SK-N-SH treated with all-trans-retinoic acid at 6 μM for 48 hours (cell line): ENCODE data around the gene FOXO3.

Experiments
- ATAC-seq: fragments of 200-7000 bp; cut with Tn5 transposase; 3 replicates; pipeline ENCODE4 v1.9.1; 2020; ENCODE audit warnings: mild to moderate bottlenecking, moderate library complexity
- BACH2 ChIP-seq: fragments of 250-450 bp; sonication (Bioruptor Pico); IDR thresholded peaks from 2 replicates; pipeline ENCODE4 v1.9.0; 2021; ENCODE audit warnings: mild to moderate bottlenecking, borderline replicate concordance
- CSDC2 ChIP-seq: fragments of 250-450 bp; sonication (Bioruptor Pico); IDR thresholded peaks from 2 replicates; pipeline ENCODE4 v1.5.0; 2020; ENCODE audit warnings: mild to moderate bottlenecking, moderate library complexity
- ESRRG ChIP-seq: fragments of 250-450 bp; sonication (Bioruptor Pico); IDR thresholded peaks from 2 replicates; pipeline ENCODE4 v1.6.1; 2021; ENCODE audit warnings: mild to moderate bottlenecking
- GLIS3 ChIP-seq: fragments of 250-450 bp; sonication (Bioruptor Pico); IDR thresholded peaks from 2 replicates; pipeline ENCODE4 v1.5.0; 2020; ENCODE audit warnings: mild to moderate bottlenecking, moderate library complexity
- ISL1 ChIP-seq: fragments of 250-450 bp; sonication (Bioruptor Pico); IDR thresholded peaks from 2 replicates; pipeline ENCODE4 v2.1.2; 2022; ENCODE audit warnings: mild to moderate bottlenecking, moderate library complexity
- OSR1 ChIP-seq: fragments of 250-450 bp; sonication (Bioruptor Pico); IDR thresholded peaks from 2 replicates; pipeline ENCODE4 v1.8.0; 2022; ENCODE audit warnings: moderate library complexity, mild to moderate bottlenecking, inconsistent platforms
- PPARA ChIP-seq: fragments of 250-450 bp; sonication (Bioruptor Pico); IDR thresholded peaks from 2 replicates; pipeline ENCODE4 v1.5.0; 2020; ENCODE audit warnings: mild to moderate bottlenecking, borderline replicate concordance
- RARB ChIP-seq: fragments of 250-450 bp; sonication (Bioruptor Pico); IDR thresholded peaks from 2 replicates; pipeline ENCODE4 v1.8.0; 2021; ENCODE audit warnings: mild to moderate bottlenecking, moderate library complexity
- SNAI2 ChIP-seq: fragments of 250-450 bp; sonication (Bioruptor Pico); IDR thresholded peaks from 2 replicates; pipeline ENCODE4 v1.5.0; 2020; ENCODE audit warnings: mild to moderate bottlenecking, moderate library complexity
- TCF4 ChIP-seq: fragments of 250-450 bp; sonication (Bioruptor Pico); IDR thresholded peaks from 2 replicates; pipeline ENCODE4 v1.8.0; 2021; ENCODE audit warnings: mild to moderate bottlenecking, moderate library complexity, borderline replicate concordance
- TOX ChIP-seq: fragments of 250-450 bp; sonication (Bioruptor Pico); IDR thresholded peaks from 2 replicates; pipeline ENCODE4 v1.8.0; 2021; ENCODE audit warnings: mild to moderate bottlenecking, moderate library complexity, borderline replicate concordance
- ZC3H10 ChIP-seq: fragments of 250-450 bp; sonication (Bioruptor Pico); IDR thresholded peaks from 2 replicates; pipeline ENCODE4 v1.5.1; 2021; ENCODE audit warnings: mild to moderate bottlenecking, moderate library complexity
- ZFP3 ChIP-seq: fragments of 250-450 bp; sonication (Bioruptor Pico); IDR thresholded peaks from 2 replicates; pipeline ENCODE4 v1.5.0; 2020; ENCODE audit warnings: mild to moderate bottlenecking, moderate library complexity
- ZNF565 ChIP-seq: fragments of 450-650 bp; formaldehyde crosslinking; conservative IDR thresholded peaks from 2 replicates; pipeline ENCODE4 v1.5.0; 2020; ENCODE audit warnings: low read depth, mild to moderate bottlenecking, moderate library complexity
- ZNF70 ChIP-seq: fragments of 450-650 bp; formaldehyde crosslinking; IDR thresholded peaks from 2 replicates; pipeline ENCODE4 v1.5.0; 2020; ENCODE audit warnings: mild to moderate bottlenecking, moderate library complexity
- ZNF8 ChIP-seq: fragments of 450-650 bp; formaldehyde crosslinking; IDR thresholded peaks from 2 replicates; pipeline ENCODE4 v1.5.0; 2020; ENCODE audit warnings: mild to moderate bottlenecking, moderate library complexity
- TF ChIP-seq, protein P1 (sequence below): fragments of 250-450 bp; sonication (Bioruptor Pico); IDR thresholded peaks from 2 replicates; pipeline ENCODE4 v1.8.0; 2020; ENCODE audit warnings: mild to moderate bottlenecking, moderate library complexity, borderline replicate concordance
- TF ChIP-seq, protein P2 (sequence below): fragments of 250-450 bp; sonication (Bioruptor Pico); IDR thresholded peaks from 2 replicates; pipeline ENCODE4 v1.8.0; 2021; ENCODE audit warnings: low read depth, mild to moderate bottlenecking, moderate library complexity, borderline replicate concordance
- TF ChIP-seq, protein P3 (sequence below): fragments of 250-450 bp; sonication (Bioruptor Pico); IDR thresholded peaks from 2 replicates; pipeline ENCODE4 v1.5.1; 2020; ENCODE audit warnings: low read depth, mild to moderate bottlenecking, moderate library complexity

FOXO3 gene

DNA sequence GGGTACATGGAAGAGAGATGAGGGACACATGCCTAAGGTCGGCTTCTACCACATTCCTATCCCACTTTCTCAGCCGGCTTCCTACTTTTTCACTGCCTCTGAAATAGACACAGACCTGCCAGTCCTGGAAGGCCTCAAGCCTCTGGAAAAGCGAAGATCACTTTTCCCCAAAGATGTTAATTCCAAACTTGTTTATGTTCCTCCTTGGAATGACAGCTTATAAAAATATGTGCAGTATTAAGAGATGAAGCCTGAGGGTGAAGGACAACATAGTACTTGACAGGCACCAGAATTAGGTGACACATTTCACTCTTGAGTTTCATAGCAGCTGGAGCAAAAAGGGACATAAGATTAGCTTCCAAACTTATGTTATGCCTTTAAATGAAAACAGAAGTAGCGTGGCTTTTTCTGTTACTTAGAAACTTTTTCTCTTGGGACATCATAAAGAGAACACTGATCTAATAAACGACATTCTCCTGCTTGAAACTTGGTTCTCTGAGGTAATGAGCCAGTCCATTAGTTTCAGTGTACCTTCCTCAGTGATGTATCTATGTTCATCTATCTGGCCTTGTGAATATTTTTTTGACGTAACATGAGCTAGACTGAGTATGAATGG lies 25.3 kb downstream of the FOXO3 start:
- TF ChIP-seq, protein P1, sequence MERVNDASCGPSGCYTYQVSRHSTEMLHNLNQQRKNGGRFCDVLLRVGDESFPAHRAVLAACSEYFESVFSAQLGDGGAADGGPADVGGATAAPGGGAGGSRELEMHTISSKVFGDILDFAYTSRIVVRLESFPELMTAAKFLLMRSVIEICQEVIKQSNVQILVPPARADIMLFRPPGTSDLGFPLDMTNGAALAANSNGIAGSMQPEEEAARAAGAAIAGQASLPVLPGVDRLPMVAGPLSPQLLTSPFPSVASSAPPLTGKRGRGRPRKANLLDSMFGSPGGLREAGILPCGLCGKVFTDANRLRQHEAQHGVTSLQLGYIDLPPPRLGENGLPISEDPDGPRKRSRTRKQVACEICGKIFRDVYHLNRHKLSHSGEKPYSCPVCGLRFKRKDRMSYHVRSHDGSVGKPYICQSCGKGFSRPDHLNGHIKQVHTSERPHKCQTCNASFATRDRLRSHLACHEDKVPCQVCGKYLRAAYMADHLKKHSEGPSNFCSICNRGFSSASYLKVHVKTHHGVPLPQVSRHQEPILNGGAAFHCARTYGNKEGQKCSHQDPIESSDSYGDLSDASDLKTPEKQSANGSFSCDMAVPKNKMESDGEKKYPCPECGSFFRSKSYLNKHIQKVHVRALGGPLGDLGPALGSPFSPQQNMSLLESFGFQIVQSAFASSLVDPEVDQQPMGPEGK (CRISPR knock-in tag): no peak
- no peak for TF ChIP-seq TOX (CRISPR knock-in tag)
- TF ChIP-seq BACH2 (CRISPR knock-in tag): no peak
- TF ChIP-seq, all 23 proteins: peak for 0
- ATAC-seq: no peak

DNA sequence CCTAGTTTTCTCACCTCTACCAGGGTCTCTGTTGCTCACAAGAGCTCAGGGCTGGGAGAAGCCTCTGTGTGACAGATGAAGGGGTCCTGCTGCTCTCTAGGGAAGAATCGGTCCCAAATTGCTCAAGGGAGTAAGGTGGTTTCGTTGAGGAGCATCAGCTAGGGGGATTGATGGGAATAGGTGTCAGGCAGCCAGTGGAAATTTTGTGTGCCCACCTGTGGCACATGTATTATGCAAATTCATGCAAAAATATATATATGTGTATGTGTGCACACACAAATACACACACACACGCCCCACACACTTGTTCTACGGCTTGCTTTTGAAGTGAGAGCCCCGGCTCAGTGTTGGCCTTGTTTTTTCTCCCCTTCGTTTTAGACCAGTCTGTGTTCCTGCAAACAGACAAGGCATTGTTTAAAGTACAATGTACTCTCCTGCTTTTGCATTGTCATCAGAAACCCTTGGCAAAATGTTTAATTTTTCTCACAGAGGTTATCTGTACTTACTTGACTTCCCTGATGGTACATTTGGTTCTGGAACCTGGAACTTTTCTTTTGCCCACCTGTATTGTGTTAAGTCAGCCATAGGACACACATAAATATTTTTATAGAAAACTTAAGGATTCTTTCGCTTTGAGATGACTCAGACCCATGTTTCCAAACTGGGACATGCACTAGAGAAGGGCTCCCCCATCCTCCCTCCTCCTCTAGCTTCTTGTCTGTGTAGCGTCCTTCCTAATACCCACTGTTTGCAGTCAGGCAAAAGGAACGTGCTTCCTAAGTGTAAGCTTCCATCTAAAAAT lies 26.7 kb downstream of the FOXO3 start:
- peak; percentile 88 for ATAC-seq
- TF ChIP-seq ZNF70 (no peak), RARB (CRISPR knock-in tag) (no peak), BACH2 (CRISPR knock-in tag) (no peak), ZFP3 (CRISPR knock-in tag) (no peak), ZC3H10 (CRISPR knock-in tag) (no peak), TOX (CRISPR knock-in tag) (no peak), PPARA (CRISPR knock-in tag) (no peak), ZNF8 (CRISPR knock-in tag) (no peak), ESRRG (CRISPR knock-in tag) (no peak), SNAI2 (CRISPR knock-in tag) (no peak), ZNF565 (no peak), OSR1 (CRISPR knock-in tag) (no peak), ISL1 (no peak)
- TF ChIP-seq, protein P2, sequence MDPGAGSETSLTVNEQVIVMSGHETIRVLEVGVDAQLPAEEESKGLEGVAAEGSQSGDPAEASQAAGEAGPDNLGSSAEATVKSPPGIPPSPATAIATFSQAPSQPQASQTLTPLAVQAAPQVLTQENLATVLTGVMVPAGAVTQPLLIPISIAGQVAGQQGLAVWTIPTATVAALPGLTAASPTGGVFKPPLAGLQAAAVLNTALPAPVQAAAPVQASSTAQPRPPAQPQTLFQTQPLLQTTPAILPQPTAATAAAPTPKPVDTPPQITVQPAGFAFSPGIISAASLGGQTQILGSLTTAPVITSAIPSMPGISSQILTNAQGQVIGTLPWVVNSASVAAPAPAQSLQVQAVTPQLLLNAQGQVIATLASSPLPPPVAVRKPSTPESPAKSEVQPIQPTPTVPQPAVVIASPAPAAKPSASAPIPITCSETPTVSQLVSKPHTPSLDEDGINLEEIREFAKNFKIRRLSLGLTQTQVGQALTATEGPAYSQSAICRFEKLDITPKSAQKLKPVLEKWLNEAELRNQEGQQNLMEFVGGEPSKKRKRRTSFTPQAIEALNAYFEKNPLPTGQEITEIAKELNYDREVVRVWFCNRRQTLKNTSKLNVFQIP (CRISPR knock-in tag): no peak

DNA sequence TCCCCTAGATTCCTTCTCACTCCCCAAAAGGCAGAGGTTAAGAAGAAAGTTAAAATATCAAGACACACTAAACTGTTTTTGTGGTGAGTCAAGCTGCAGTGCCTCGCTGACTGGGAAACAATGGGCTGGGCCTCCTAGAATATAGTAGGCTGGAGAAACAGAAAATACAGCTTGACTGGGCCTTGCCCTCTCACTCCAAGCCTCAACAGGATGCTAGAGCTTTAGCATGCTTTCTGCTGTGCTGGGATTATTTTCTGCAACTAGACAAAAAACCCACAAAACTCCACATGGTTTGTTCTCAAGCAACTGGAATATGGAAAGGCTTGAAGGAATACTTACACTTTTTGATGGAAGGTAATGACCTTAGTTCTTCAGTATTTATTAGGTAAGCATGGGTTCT lies 27.9 kb downstream of the FOXO3 start:
- peak; percentile 80 for ATAC-seq
- TF ChIP-seq, protein P3, sequence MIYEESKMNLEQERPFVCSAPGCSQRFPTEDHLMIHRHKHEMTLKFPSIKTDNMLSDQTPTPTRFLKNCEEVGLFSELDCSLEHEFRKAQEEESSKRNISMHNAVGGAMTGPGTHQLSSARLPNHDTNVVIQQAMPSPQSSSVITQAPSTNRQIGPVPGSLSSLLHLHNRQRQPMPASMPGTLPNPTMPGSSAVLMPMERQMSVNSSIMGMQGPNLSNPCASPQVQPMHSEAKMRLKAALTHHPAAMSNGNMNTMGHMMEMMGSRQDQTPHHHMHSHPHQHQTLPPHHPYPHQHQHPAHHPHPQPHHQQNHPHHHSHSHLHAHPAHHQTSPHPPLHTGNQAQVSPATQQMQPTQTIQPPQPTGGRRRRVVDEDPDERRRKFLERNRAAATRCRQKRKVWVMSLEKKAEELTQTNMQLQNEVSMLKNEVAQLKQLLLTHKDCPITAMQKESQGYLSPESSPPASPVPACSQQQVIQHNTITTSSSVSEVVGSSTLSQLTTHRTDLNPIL (CRISPR knock-in tag): no peak
- TF ChIP-seq TCF4 (CRISPR knock-in tag) (no peak), ZNF70 (no peak), TOX (CRISPR knock-in tag) (no peak), GLIS3 (CRISPR knock-in tag) (no peak), CSDC2 (CRISPR knock-in tag) (0 out of 2 replicates have a peak, but pooled peaks have one; percentile 67)
- TF ChIP-seq, protein P1 (CRISPR knock-in tag): no peak
- TF ChIP-seq, protein P2 (CRISPR knock-in tag): no peak
